ENCODE results near the gene DCTN4. TPM values are rescaled to one million over a fixed set of nuclear protein-coding genes. Genes with fewer than 3 reads are reported as not detected.

Gene DCTN4
- total RNA-seq, 1 donor from 2014 or later, result 92.1 TPM

- TF ChIP-seq CTCF (IDR thresholded peaks at IDR 0.05; ENCODE audit: partially characterized antibody, unreplicated experiment), result no peak
- no peak for DNase-seq
- Mint-ChIP-seq H3K9me3 (ENCODE audit: unreplicated experiment) (no peaks in the 10 kb centered on the region), H3K4me3 (ENCODE audit: unreplicated experiment) (no peak overlapping the region), H3K36me3 (ENCODE audit: unreplicated experiment) (peaks cover 4% of the 10 kb centered on the region), H3K27ac (ENCODE audit: unreplicated experiment) (no peak overlapping the region), H3K27me3 (ENCODE audit: unreplicated experiment) (no peaks in the 10 kb centered on the region), H3K4me1 (ENCODE audit: low read depth, unreplicated experiment) (no peaks in the 10 kb centered on the region)
Measured at GRCh38 chr5:150700246-150700593, 58.6 kb downstream of the DCTN4 start.

- no peak for DNase-seq
- TF ChIP-seq CTCF (IDR thresholded peaks at IDR 0.05; ENCODE audit: partially characterized antibody, unreplicated experiment), result no peak
- Mint-ChIP-seq H3K36me3 (ENCODE audit: unreplicated experiment) (peaks cover 11% of the 10 kb centered on the region), H3K27ac (ENCODE audit: unreplicated experiment) (no peak overlapping the region), H3K9me3 (ENCODE audit: unreplicated experiment) (no peaks in the 10 kb centered on the region), H3K27me3 (ENCODE audit: unreplicated experiment) (no peaks in the 10 kb centered on the region), H3K4me3 (ENCODE audit: unreplicated experiment) (no peak overlapping the region), H3K4me1 (ENCODE audit: low read depth, unreplicated experiment) (no peaks in the 10 kb centered on the region)
Measured at GRCh38 chr5:150694612-150695011, 64.2 kb downstream of the DCTN4 start.

DNA sequence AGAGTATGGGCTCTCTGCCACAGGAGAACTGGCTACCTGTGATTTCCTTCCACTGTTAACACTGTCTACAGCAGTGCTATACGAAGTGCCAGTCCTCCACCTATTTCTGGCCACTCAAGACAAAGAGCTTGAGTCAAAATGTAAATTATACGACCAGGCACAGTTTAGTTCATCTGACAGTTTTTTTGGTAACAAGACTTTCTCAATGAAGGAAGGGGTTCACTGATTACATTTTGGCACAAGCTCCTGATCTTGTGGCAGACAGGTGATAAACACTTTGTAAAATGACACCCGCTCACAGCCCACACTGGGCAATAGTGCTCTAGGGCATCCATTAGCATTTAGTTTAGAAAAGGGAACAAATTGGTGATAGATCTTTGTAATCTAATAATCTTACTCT is 66.5 kb downstream of the DCTN4 start:
- Mint-ChIP-seq H3K27ac (ENCODE audit: unreplicated experiment) (no peak overlapping the region), H3K4me3 (ENCODE audit: unreplicated experiment) (no peak overlapping the region), H3K4me1 (ENCODE audit: low read depth, unreplicated experiment) (no peaks in the 10 kb centered on the region), H3K27me3 (ENCODE audit: unreplicated experiment) (no peaks in the 10 kb centered on the region), H3K9me3 (ENCODE audit: unreplicated experiment) (no peaks in the 10 kb centered on the region), H3K36me3 (ENCODE audit: unreplicated experiment) (peaks cover 11% of the 10 kb centered on the region)
- TF ChIP-seq CTCF (IDR thresholded peaks at IDR 0.05; ENCODE audit: partially characterized antibody, unreplicated experiment), result no peak
- DNase-seq, result no peak

- Mint-ChIP-seq H3K36me3 (ENCODE audit: unreplicated experiment) (peaks cover 8% of the 10 kb centered on the region), H3K4me3 (ENCODE audit: unreplicated experiment) (no peak overlapping the region), H3K27me3 (ENCODE audit: unreplicated experiment) (no peaks in the 10 kb centered on the region), H3K27ac (ENCODE audit: unreplicated experiment) (no peak overlapping the region), H3K9me3 (ENCODE audit: unreplicated experiment) (no peaks in the 10 kb centered on the region), H3K4me1 (ENCODE audit: low read depth, unreplicated experiment) (no peaks in the 10 kb centered on the region)
- no peak for TF ChIP-seq CTCF (IDR thresholded peaks at IDR 0.05; ENCODE audit: partially characterized antibody, unreplicated experiment)
- no peak for DNase-seq
Measured at GRCh38 chr5:150690760-150691159, 68.1 kb downstream of the DCTN4 start.

GRCh38 chr5:150689120-150689519 is 69.7 kb downstream of the DCTN4 start:
- no peak overlapping the region for H3K4me3 Mint-ChIP-seq (ENCODE audit: unreplicated experiment)
- no peak for DNase-seq
- H3K4me1 Mint-ChIP-seq (ENCODE audit: low read depth, unreplicated experiment), result no peaks in the 10 kb centered on the region
- H3K36me3 Mint-ChIP-seq (ENCODE audit: unreplicated experiment), result peaks cover 8% of the 10 kb centered on the region
- no peak overlapping the region for H3K27ac Mint-ChIP-seq (ENCODE audit: unreplicated experiment)
- no peaks in the 10 kb centered on the region for H3K9me3 Mint-ChIP-seq (ENCODE audit: unreplicated experiment)
- no peak for TF ChIP-seq CTCF (IDR thresholded peaks at IDR 0.05; ENCODE audit: partially characterized antibody, unreplicated experiment)
- no peaks in the 10 kb centered on the region for H3K27me3 Mint-ChIP-seq (ENCODE audit: unreplicated experiment)

All from glutamatergic neuron (in vitro differentiated cells).